Epithelial cell of prostate (primary cell): Measurements from ENCODE around the gene RNF182.
"Not testable (repeated sequence)": the region's sequence is repeated elsewhere in the genome, so short reads cannot be mapped to it uniquely, and the experiment has no call there.

Experiments
- DNase-seq: peaks from one replicate; pipeline ENCODE4 v3.0.0-alpha.2; 2011; ENCODE audit warnings: low read depth, low spot score
- H3K27ac ChIP-seq: fragments of 450-650 bp; 2 replicates; pipeline ENCODE4 v1.5.1; 2017; ENCODE audit warnings: mild to moderate bottlenecking

RNF182 gene, protein sequence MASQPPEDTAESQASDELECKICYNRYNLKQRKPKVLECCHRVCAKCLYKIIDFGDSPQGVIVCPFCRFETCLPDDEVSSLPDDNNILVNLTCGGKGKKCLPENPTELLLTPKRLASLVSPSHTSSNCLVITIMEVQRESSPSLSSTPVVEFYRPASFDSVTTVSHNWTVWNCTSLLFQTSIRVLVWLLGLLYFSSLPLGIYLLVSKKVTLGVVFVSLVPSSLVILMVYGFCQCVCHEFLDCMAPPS

DNA sequence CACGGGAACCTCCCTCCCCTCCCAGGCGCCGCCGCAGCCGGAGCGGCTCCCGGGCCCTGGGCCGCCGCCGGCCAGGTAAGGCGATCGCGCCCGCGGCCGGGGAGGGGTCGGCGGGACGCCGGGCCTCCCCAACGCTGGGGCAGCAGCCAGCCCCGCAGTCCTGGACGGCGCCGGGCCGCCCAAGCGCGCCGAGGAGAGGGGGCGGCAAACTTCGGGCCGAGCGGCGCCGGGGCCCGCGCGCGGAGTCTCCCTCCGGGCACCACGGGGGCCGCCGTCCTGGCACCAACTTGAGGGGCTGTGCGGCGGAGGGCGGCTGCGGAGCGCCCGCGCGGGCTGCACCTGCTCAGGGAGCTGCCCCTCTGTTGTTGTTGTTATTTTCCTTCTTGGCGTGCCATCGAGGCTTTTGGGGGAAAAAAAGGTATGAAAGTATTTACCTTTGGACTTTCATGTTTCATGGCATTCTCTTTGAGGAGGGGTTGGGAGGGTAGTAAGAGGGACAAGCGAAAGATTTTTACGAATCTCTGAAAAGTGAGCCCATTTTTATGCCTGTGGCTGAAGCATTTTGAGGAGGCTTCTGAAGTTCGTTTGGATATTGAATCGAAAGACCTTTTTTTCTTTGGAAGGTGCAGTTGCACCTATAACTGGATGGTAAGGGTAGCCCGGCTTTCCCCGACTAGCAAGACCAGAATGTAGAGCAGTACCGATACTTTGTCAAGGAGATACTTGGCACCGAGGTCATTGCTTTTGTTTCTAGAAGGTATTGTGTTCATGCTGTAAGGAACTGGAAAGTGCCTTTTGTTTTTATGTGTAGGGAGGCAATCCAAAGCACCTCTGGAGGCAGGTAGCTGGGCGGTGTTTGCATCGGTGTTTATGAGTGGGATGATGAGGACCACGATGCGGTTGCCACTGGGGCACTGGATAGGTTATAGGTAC is at the start of gene RNF182:
RNF182 (plus strand) TSS at position 4 of the 933 bp plus-strand sequence. CDS start 52,168 bp downstream, outside the sequence.
- no peak for DNase-seq

DNA sequence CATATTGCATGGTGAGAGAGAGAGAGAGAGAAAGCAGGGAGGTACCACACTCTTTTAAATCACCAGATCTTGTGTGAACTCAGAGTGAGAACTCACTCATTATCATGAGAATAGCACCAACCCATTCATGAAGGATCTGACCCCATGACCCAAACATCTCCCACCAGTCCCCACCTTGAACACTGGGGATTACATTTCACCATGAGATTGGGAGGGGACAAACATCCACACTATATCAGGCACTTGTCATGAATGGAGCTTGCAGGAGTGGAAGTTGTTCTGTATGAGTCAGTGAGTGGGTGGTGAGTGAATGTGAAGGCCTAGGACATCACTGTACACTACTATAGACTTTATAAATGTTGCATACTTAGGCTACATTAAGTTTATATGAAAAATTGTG is 47.7 kb upstream of the RNF182 start:
- DNase-seq: no peak
- H3K27ac ChIP-seq: no peak overlapping the region

More for the DNA sequence above, at the start of gene RNF182:
- no peak within 1 kb of the TSS for H3K27ac ChIP-seq

GRCh38 chr6:13880061-13880663 is 44.6 kb upstream of the RNF182 start:
- not testable (repeated sequence) for DNase-seq, H3K27ac ChIP-seq

- no peak for DNase-seq
- no peak overlapping the region for H3K27ac ChIP-seq
Observed at GRCh38 chr6:13881621-13882165, 43.1 kb upstream of the RNF182 start.

- no peak for DNase-seq
- H3K27ac ChIP-seq: no peak overlapping the region
Observed at GRCh38 chr6:13883966-13884365, 40.8 kb upstream of the RNF182 start.

GRCh38 chr6:13884397-13884796 is 40.4 kb upstream of the RNF182 start:
- H3K27ac ChIP-seq: no peak overlapping the region
- DNase-seq: no peak

- no peak for DNase-seq
- no peak overlapping the region for H3K27ac ChIP-seq
Observed at GRCh38 chr6:13885601-13886000, 39.2 kb upstream of the RNF182 start.

DNA sequence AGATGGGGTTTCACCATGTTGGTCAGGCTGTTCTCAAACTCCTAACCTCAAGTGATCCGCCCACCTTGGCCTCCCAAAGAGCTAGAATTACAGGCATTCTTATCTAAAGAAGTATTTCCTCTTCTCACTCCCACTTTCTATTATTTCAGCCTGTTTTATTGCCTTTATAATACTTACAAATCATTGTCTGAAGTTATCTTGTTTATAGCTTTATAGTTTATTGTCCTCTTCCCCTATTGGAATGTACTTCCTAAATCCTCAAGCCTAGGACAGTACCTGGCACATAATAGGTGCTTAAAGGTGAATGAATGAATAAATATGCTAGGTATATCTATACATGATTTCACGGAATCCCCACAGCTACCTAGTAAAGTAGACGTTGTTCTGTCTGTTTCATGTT is 37.8 kb upstream of the RNF182 start:
- no peak overlapping the region for H3K27ac ChIP-seq
- DNase-seq: no peak

- H3K27ac ChIP-seq: no peak overlapping the region
- DNase-seq: no peak
Observed at GRCh38 chr6:13892017-13892645, 32.6 kb upstream of the RNF182 start.

DNA sequence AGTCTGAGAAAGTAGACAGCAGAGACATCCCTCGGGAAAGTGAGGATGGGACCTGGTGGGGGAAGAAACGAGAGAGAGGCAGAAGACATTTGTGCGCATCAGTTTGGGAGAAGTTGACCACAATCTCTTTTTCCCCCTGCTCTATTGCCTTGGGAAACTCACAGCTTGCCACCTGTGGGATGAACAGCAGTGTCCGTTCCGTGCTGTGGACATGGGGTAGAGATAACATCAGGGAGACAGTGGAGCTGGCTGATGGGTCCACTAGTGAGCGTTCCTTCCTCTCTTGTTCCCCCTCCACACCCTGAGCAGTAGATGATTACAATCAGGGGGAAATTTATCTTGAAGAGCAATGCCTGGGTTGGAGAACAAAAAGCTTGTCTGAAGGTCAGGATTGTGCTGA is 21.8 kb upstream of the RNF182 start:
- H3K27ac ChIP-seq: no peak overlapping the region
- no peak for DNase-seq

DNA sequence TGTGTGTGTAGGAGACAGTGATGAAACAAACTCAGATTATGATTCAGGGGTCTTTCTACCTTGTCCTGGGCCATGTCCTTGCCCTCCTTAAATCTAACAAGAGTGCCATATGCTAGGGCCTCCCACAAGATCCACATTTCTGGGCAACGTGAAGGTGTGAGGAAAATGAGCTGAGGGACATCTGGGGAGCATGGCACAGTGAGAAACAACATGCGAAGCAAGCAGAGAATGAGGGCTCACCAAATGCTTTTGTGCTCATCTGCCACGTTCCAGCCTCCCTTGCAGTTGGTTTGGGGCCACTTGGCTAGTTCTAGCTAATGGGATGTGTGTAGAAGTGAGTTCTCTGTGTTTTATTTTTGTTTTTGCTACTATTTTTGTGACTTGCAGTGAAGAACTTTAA is 21.4 kb upstream of the RNF182 start:
- no peak overlapping the region for H3K27ac ChIP-seq
- no peak for DNase-seq

DNA sequence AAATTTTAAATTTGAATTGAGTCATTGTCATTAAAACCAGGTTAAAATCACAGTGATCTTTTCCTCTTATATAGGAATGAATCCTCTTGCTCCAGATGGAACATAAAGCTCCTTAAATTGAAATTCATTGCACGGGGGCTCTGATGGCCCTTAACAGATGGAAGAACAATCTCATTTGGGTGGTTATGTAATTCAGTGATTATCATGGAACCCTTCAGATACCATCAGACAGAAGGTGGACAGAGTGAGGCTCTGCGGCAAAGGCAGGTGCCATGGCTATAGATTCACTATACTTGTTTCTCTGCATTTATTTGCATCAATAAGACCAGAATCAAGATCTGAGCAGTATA is 17.8 kb upstream of the RNF182 start:
- no peak for DNase-seq
- no peak overlapping the region for H3K27ac ChIP-seq

GRCh38 chr6:13907614-13908215 is 17.0 kb upstream of the RNF182 start:
- DNase-seq: no peak
- no peak overlapping the region for H3K27ac ChIP-seq

- no peak for DNase-seq
- H3K27ac ChIP-seq: no peak overlapping the region
Observed at GRCh38 chr6:13908955-13909381, 15.8 kb upstream of the RNF182 start.

DNA sequence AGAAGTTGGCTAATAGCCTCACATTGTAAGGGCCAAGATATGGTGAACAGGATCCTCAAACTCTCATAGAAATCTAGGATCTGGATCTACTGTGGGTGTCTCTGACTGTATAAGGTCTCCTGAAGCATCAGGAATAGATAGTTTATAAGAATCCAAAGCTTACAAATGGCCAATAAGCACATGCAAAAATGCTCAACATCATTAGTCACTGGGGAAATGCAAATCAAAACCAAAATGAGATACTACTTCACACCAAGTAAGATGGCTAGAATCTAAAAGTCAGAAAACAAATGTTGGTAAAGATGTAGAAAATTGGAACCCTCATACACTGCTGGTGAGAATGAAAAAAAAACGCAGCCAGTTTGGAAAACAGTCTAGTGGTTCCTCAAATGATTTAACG is 14.3 kb upstream of the RNF182 start:
- no peak overlapping the region for H3K27ac ChIP-seq
- no peak for DNase-seq

GRCh38 chr6:13911337-13911736 is 13.4 kb upstream of the RNF182 start:
- no peak overlapping the region for H3K27ac ChIP-seq
- no peak for DNase-seq

GRCh38 chr6:13913226-13914001 is 11.3 kb upstream of the RNF182 start:
- DNase-seq: no peak

GRCh38 chr6:13914351-13914750 is 10.4 kb upstream of the RNF182 start:
- H3K27ac ChIP-seq: no peak overlapping the region

More at GRCh38 chr6:13913226-13914001, 11.3 kb upstream of the RNF182 start:
- H3K27ac ChIP-seq: no peak overlapping the region

GRCh38 chr6:13915561-13916229 is 9.1 kb upstream of the RNF182 start:
- DNase-seq: no peak
- no peak overlapping the region for H3K27ac ChIP-seq

More at GRCh38 chr6:13914351-13914750, 10.4 kb upstream of the RNF182 start:
- DNase-seq: no peak
